Left lung (tissue), 10 donors: Measurements from ENCODE around the gene CST7. TPM values are rescaled to one million over a fixed set of nuclear protein-coding genes. Genes with fewer than 3 reads are reported as not detected.
A peak's percentile ranks its signal among the peaks of the same experiment; 100 is the strongest.

Source experiments
- ATAC-seq: fragments of 200-7000 bp; cut with Tn5 transposase; one replicate; pipeline ENCODE4 v1.9.1; 2020; ENCODE audit warnings: moderate library complexity
- DNase-seq, 4 donors: peaks; one replicate each; pipeline ENCODE4 v3.0.0-alpha.2; 2013 to 2020
- H3K27ac ChIP-seq, 2 donors: fragments of 200-600 bp; sonication (generic) in 1 of 2; one replicate each; pipeline versions ENCODE4 v1.5.0 to v1.8.0; 2020 to 2021
- H3K27me3 ChIP-seq, 2 donors: fragments of 200-600 bp; sonication (generic) in 1 of 2; one replicate each; pipeline versions ENCODE4 v1.5.0 to v1.8.0; 2020 to 2021
- H3K36me3 ChIP-seq, 2 donors: fragments of 200-600 bp; sonication (generic) in 1 of 2; one replicate each; pipeline versions ENCODE4 v1.5.0 to v1.8.0; 2020 to 2021
- H3K4me1 ChIP-seq, 2 donors: fragments of 200-600 bp; one replicate each; pipeline ENCODE4 v1.8.0; 2021
- H3K4me3 ChIP-seq, 2 donors: fragments of 200-600 bp; sonication (generic) in 1 of 2; one replicate each; pipeline versions ENCODE4 v1.5.0 to v1.8.0; 2020 to 2021; ENCODE audit warnings: mild to moderate bottlenecking in 1 of 2
- H3K9me3 ChIP-seq, 2 donors: fragments of 200-600 bp; sonication (generic) in 1 of 2; one replicate each; pipeline versions ENCODE4 v1.5.0 to v1.8.0; 2020 to 2021
- intact Hi-C, 2 donors: fragments of 100-400 bp; cut with DNase I; formaldehyde crosslinking; loops; one replicate each; pipeline versions ENCODE4 v1.11.2 to v1.14.2; 2022
- polyA plus RNA-seq, 6 donors: library from polyadenylated mRNA; unstranded; fragments of 120-200 nt; gene quantifications; one replicate each; pipeline ENCODE4 v1.2.1, GENCODE V29; 2013; ENCODE audit not compliant: insufficient read length in 6 of 6
- total RNA-seq, 2 donors: library from RNA; stranded (reverse); fragmentation: NEBNext Ultra II Directional; extraction: Animal tissue kit (Norgen Biotek cat#: 25700); gene quantifications; one replicate each; pipeline ENCODE4 v1.2.1, GENCODE V29; 2021
- TF ChIP-seq, protein P1 (sequence below), 2 donors: fragments of 200-600 bp; sonication (generic) in 1 of 2; IDR thresholded peaks; one replicate each; pipeline versions ENCODE4 v1.5.0 to v1.8.0; 2021; ENCODE audit warnings: antibody characterized with exemption in 2 of 2
- donor health status: DM: no; HTN: yes; CAD: no.
- donor health status: DM: no; HTN: no; CAD: no.

Gene CST7
- total and polyA plus RNA-seq, 8 donors: 0.84 to 28.0 (median 1.7) TPM

DNA sequence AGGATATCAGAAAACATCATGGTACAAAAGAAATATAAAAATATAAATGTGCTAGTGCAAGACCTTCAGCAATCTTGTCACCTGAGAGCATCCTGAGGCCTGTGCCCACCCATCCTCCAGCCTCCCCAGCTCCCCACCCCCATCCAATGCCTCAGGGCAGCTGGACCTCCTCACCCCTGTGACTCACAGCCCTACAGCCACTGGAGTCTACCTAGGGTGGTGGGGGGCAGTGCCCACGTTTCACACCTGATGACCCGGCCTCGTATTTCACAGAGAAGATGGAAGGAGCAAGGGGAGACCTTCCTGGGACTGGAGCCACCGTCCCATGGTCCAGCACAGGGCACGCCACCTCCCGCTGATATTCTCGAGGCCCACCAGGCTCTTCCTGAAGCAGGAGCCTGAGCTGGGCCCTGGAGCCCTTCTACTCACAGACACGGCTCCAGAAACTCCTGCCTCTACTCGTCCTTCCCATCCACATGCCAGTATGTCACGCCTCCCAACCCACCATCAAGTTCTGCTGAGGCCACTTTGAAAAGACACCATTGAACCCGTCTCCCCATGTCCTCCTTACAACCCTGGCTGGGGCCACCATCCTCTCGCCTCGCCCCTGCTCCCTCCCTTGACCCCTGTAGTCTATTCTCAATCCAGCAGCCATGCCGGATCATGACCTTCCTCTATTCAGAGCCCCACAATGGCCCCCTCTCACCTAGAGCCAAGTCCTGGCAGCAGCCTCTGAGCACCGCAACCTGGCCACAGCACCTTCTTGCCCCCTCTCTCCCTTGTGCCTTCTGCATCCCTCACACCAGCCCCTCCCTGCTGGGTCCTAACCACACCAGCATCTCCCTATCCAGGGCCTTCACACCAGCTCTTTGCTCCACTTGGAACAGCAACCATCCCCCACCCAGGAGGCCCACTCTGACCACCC is 30.2 kb downstream of the CST7 start:
- H3K4me1 ChIP-seq: peaks cover 0 to 42% of the 10 kb centered on the region in 2 donors
- H3K27ac ChIP-seq: peak overlapping the region in 1 of 2 donors; percentile 96
- ATAC-seq (no peak), DNase-seq (no peak)
- intact Hi-C loops: no loop called here
- no peak overlapping the region for H3K4me3 ChIP-seq
- TF ChIP-seq, protein P1, sequence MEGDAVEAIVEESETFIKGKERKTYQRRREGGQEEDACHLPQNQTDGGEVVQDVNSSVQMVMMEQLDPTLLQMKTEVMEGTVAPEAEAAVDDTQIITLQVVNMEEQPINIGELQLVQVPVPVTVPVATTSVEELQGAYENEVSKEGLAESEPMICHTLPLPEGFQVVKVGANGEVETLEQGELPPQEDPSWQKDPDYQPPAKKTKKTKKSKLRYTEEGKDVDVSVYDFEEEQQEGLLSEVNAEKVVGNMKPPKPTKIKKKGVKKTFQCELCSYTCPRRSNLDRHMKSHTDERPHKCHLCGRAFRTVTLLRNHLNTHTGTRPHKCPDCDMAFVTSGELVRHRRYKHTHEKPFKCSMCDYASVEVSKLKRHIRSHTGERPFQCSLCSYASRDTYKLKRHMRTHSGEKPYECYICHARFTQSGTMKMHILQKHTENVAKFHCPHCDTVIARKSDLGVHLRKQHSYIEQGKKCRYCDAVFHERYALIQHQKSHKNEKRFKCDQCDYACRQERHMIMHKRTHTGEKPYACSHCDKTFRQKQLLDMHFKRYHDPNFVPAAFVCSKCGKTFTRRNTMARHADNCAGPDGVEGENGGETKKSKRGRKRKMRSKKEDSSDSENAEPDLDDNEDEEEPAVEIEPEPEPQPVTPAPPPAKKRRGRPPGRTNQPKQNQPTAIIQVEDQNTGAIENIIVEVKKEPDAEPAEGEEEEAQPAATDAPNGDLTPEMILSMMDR (IDR thresholded peaks at IDR 0.05): no peak
- H3K9me3 ChIP-seq: peaks cover 0 to 4% of the 10 kb centered on the region in 2 donors
- no peaks in the 10 kb centered on the region for H3K27me3 ChIP-seq
- peaks cover 0 to 60% of the 10 kb centered on the region in 2 donors for H3K36me3 ChIP-seq

DNA sequence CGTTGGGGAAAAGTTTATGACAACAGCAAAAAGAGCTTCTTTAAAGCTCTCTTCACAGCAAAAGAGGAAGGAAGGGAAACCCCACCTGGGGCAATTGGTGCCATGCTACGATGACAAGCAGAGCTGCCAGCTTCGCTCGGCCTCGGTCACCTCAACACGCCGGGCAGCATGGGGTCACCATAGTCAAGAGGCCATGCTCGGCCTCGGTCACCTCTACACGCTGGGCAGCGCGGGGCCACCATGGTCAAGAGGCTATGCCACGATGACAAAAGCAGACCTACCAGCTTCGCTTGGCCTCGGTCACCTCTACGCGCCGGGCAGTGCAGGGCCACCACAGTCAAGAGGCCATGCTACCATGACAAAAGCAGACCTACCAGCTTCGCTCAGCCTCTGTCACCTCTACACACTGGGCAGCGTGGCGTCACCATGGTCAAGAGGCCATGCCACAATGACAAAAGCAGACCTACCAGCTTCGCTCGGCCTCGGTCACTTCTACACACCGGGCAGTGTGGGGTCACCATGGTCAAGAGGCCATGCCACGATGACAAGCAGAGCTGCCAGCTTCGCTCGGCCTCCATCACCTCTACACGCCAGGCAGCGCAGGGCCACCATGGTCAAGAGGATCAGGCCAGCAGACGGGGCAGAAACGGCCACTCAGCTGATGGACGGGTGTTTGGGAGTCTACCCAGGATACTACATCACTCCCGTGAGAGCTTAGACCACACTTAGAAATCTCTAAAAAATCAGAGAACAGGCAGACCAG is 31.4 kb downstream of the CST7 start:
- peak in 1 of 4 donors; percentile 83 for DNase-seq
- TF ChIP-seq, protein P1 (IDR thresholded peaks at IDR 0.05): no peak
- peaks cover 0 to 52% of the 10 kb centered on the region in 2 donors for H3K4me1 ChIP-seq
- no peak overlapping the region for H3K4me3 ChIP-seq
- peaks cover 0 to 60% of the 10 kb centered on the region in 2 donors for H3K36me3 ChIP-seq
- no peaks in the 10 kb centered on the region for H3K27me3 ChIP-seq
- intact Hi-C loops: no loop called here
- peaks cover 0 to 4% of the 10 kb centered on the region in 2 donors for H3K9me3 ChIP-seq
- ATAC-seq: no peak
- peak overlapping the region in 1 of 2 donors; percentile 96 for H3K27ac ChIP-seq

DNA sequence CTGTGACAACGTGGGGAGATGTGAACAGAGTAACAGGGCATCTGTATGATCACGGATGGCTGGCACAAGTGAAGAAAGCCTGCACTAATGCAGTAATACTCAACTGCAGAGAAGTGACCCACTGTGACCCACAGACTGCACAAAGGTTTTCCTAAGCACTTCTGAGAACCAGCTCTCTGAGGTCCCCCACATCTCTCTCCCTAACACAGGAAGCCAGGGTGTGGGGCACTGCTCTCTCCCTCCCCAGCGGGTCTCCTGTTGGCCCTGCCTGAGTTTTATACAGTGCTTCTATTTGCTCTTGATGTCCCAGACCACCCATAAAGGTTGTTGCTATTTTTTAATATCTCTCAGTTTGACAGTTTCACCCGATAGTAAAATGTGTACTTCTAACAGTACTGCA is 32.2 kb downstream of the CST7 start:
- intact Hi-C loops: no loop called here
- DNase-seq: no peak
- H3K27me3 ChIP-seq: no peaks in the 10 kb centered on the region
- H3K36me3 ChIP-seq: peaks cover 0 to 52% of the 10 kb centered on the region in 2 donors
- peaks cover 0 to 60% of the 10 kb centered on the region in 2 donors for H3K4me1 ChIP-seq
- peak overlapping the region in 1 of 2 donors; percentile 96 for H3K27ac ChIP-seq
- TF ChIP-seq, protein P1 (IDR thresholded peaks at IDR 0.05): no peak
- no peak overlapping the region for H3K4me3 ChIP-seq
- H3K9me3 ChIP-seq: no peaks in the 10 kb centered on the region
- no peak for ATAC-seq

DNA sequence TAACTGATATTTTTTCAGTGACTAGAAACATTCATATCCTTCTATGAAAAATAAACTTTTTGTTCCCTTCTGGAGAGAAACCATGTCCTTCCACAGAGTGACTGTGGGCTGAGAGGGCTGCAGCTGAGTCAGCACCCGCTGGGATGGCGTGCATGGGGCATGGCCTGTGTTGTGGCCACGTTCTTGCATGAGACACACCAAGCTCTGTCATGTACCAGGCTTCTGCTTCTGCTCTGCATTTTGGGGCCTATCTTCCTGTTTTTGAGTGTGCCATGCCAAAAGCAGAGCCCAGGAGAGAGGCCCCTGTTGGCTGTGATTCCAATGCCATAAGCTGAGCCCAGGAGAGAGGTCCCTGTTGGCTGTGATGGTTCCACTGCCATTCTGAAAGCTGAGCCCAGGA is 32.7 kb downstream of the CST7 start:
- peak; percentile 81 for ATAC-seq
- H3K27ac ChIP-seq: peak overlapping the region in 1 of 2 donors; percentile 96

More for the DNA sequence above, 32.7 kb downstream of the CST7 start:
- Histone ChIP-seq H3K4me1 (peaks cover 0 to 65% of the 10 kb centered on the region in 2 donors), H3K4me3 (no peak overlapping the region), H3K9me3 (no peaks in the 10 kb centered on the region), H3K27me3 (no peaks in the 10 kb centered on the region), H3K36me3 (peaks cover 0 to 47% of the 10 kb centered on the region in 2 donors)
- TF ChIP-seq, protein P1 (IDR thresholded peaks at IDR 0.05): no peak
- intact Hi-C loops: no loop called here
- peak in 2 of 4 donors; percentile 82 to 91 for DNase-seq
